H1 (cell line): ENCODE data around the gene MMP20.

Experiments used
- CHD2 ChIP-seq: IDR thresholded peaks from 2 replicates; pipeline ENCODE4 v1.6.1; 2012; ENCODE audit warnings: low read length, improper control_type of control experiment
- CREB1 ChIP-seq: IDR thresholded peaks from 2 replicates; pipeline ENCODE4 v1.6.1; 2012; ENCODE audit warnings: inconsistent platforms
- CTCF ChIP-seq, 3 experiments: IDR thresholded peaks; 1 replicate in 2 of 3; 2 replicates in 1 of 3; pipeline versions ENCODE4 v1.5.1 to v1.6.1; 2011; ENCODE audit warnings: low read length in 3 of 3, mild to moderate bottlenecking in 3 of 3, inconsistent platforms in 2 of 3, low read depth in 1 of 3, moderate library complexity in 1 of 3; ENCODE audit not compliant: insufficient read depth in 1 of 3; ENCODE audit errors: control extremely low read depth in 1 of 3
- EP300 ChIP-seq, 2 experiments: IDR thresholded peaks; 1 replicate in 1 of 2; 2 replicates in 1 of 2; pipeline ENCODE4 v1.6.1; 2011 to 2012; ENCODE audit warnings: low read depth in 2 of 2, low read length in 2 of 2, mild to moderate bottlenecking in 2 of 2, borderline replicate concordance in 1 of 2, inconsistent platforms in 1 of 2, moderate library complexity in 1 of 2
- GABPA ChIP-seq: IDR thresholded peaks from 2 replicates; pipeline ENCODE4 v1.6.1; 2011; ENCODE audit warnings: mild to moderate bottlenecking, low read length, moderate library complexity, borderline replicate concordance; ENCODE audit not compliant: insufficient read depth
- NANOG ChIP-seq: IDR thresholded peaks from 2 replicates; pipeline ENCODE4 v1.6.1; 2011; ENCODE audit warnings: low read length, low read depth, mild to moderate bottlenecking, inconsistent platforms; ENCODE audit not compliant: insufficient read depth, poor library complexity, severe bottlenecking
- POLR2A ChIP-seq, 2 experiments: IDR thresholded peaks; 1 replicate in 1 of 2; 2 replicates in 1 of 2; pipeline ENCODE4 v1.6.1; 2011; ENCODE audit warnings: low read depth in 2 of 2, low read length in 2 of 2, mild to moderate bottlenecking in 2 of 2; ENCODE audit errors: control extremely low read depth in 1 of 2
- POLR2AphosphoS5 ChIP-seq: IDR thresholded peaks from 2 replicates; pipeline ENCODE4 v1.6.1; 2011; ENCODE audit warnings: low read depth, low read length
- SIN3A ChIP-seq, 2 experiments: IDR thresholded peaks in 1 of 2; conservative IDR thresholded peaks in 1 of 2; 2 replicates each; pipeline ENCODE4 v1.6.1; 2011 to 2012; ENCODE audit warnings: low read length in 2 of 2, improper control_type of control experiment in 1 of 2, low read depth in 1 of 2, mild to moderate bottlenecking in 1 of 2
- SUZ12 ChIP-seq: fragments of 200-600 bp; sonication (generic); IDR thresholded peaks from 2 replicates; pipeline ENCODE4 v1.6.1; 2012; ENCODE audit warnings: mild to moderate bottlenecking, inconsistent platforms, low read length, moderate library complexity, mixed read lengths
- TAF7 ChIP-seq: optimal IDR thresholded peaks from 2 replicates; pipeline ENCODE3; 2011; ENCODE audit warnings: low read depth, mild to moderate bottlenecking, inconsistent platforms, low read length, moderate library complexity, borderline replicate concordance
- TBP ChIP-seq: IDR thresholded peaks from 2 replicates; pipeline ENCODE4 v1.6.1; 2011; ENCODE audit warnings: low read depth, low read length, improper control_type of control experiment

- TF ChIP-seq CTCF (IDR thresholded peaks at IDR 0.05; ENCODE audit: control extremely low read depth in 1 of 3, insufficient read depth in 1 of 3, low read depth in 1 of 3, low read length in 3 of 3) (no peak), SIN3A (conservative IDR thresholded peaks at IDR 0.05 in 1 of 2, IDR thresholded peaks at IDR 0.05 in 1 of 2; ENCODE audit: low read depth in 1 of 2, low read length in 2 of 2) (no peak), POLR2A (IDR thresholded peaks at IDR 0.05; ENCODE audit: control extremely low read depth in 1 of 2, low read depth in 2 of 2, low read length in 2 of 2) (no peak), POLR2AphosphoS5 (no peak), SUZ12 (no peak), NANOG (no peak), CREB1 (no peak), EP300 (IDR thresholded peaks at IDR 0.05; ENCODE audit: borderline replicate concordance in 1 of 2, low read depth in 2 of 2, low read length in 2 of 2) (no peak), TBP (no peak), CHD2 (no peak), TAF7 (no peak), GABPA (no peak)
These were observed 14.9 kb downstream of the MMP20 start for GRCh38 chr11:102610200-102610599.
